Neuron (in vitro differentiated cells): ENCODE data around the gene LRRC45.
"Not testable (repeated sequence)": the region's sequence is repeated elsewhere in the genome, so short reads cannot be mapped to it uniquely, and the experiment has no call there.

Source experiments
- H2AFZ ChIP-seq: one replicate; pipeline ENCODE4 v1.6.1; 2013; ENCODE audit warnings: low read depth, mild to moderate bottlenecking, inconsistent platforms, low read length, moderate library complexity
- H3K27me3 ChIP-seq: one replicate; pipeline ENCODE4 v1.6.1; 2013; ENCODE audit warnings: low read length; ENCODE audit not compliant: insufficient read depth
- H3K36me3 ChIP-seq: one replicate; pipeline ENCODE4 v1.6.1; 2013; ENCODE audit warnings: low read length; ENCODE audit not compliant: insufficient read depth
- H3K4me1 ChIP-seq: one replicate; pipeline ENCODE4 v1.6.1; 2013; ENCODE audit warnings: low read length; ENCODE audit not compliant: insufficient read depth
- H3K4me3 ChIP-seq: 2 replicates; pipeline ENCODE4 v1.5.1; 2013; ENCODE audit warnings: mild to moderate bottlenecking, low read length, moderate library complexity
- H3K9me3 ChIP-seq: one replicate; pipeline ENCODE4 v1.6.1; 2013; ENCODE audit warnings: low read length

The LRRC45 gene

GRCh38 chr17:82022981-82023446 lies at the start of gene LRRC45:
Gene LRRC45, plus strand, starts transcription at chr17:82023305. Its CDS starts 339 bp downstream, at chr17:82023644.
- peak within 1 kb of the TSS; percentile 58 for H2AFZ ChIP-seq
- H3K4me3 ChIP-seq: peak within 1 kb of the TSS; percentile 84

GRCh38 chr17:81973432-81973831 lies 49.7 kb upstream of the LRRC45 start:
- no peak overlapping the region for H2AFZ ChIP-seq
- H3K27me3 ChIP-seq: no peaks in the 10 kb centered on the region
- peaks cover 10% of the 10 kb centered on the region for H3K4me1 ChIP-seq
- H3K9me3 ChIP-seq: peaks cover 3% of the 10 kb centered on the region
- no peaks in the 10 kb centered on the region for H3K36me3 ChIP-seq
- no peak overlapping the region for H3K4me3 ChIP-seq

More at GRCh38 chr17:82022981-82023446, at the start of gene LRRC45:
- Histone ChIP-seq H3K36me3 (peaks cover 4% of the 10 kb centered on the region), H3K27me3 (no peaks in the 10 kb centered on the region), H3K9me3 (no peaks in the 10 kb centered on the region), H3K4me1 (peaks cover 25% of the 10 kb centered on the region)

- Histone ChIP-seq H3K4me3 (peak overlapping the region; percentile 57), H3K4me1 (peaks cover 9% of the 10 kb centered on the region), H3K9me3 (peaks cover 3% of the 10 kb centered on the region), H3K36me3 (peaks cover 9% of the 10 kb centered on the region), H2AFZ (peak overlapping the region; percentile 92), H3K27me3 (no peaks in the 10 kb centered on the region)
Observed at GRCh38 chr17:81976332-81977210, 46.5 kb upstream of the LRRC45 start.

GRCh38 chr17:81977211-81977808 lies 45.8 kb upstream of the LRRC45 start, which contains the start of gene ASPSCR1:
Gene ASPSCR1, plus strand, starts transcription at chr17:81977629. Its CDS starts 18 bp downstream, at chr17:81977647.
- H3K9me3 ChIP-seq: peaks cover 3% of the 10 kb centered on the region
- H3K27me3 ChIP-seq: no peaks in the 10 kb centered on the region
- peaks cover 9% of the 10 kb centered on the region for H3K4me1 ChIP-seq
- H2AFZ ChIP-seq: peak within 1 kb of the TSS; percentile 92
- H3K36me3 ChIP-seq: peaks cover 9% of the 10 kb centered on the region
- H3K4me3 ChIP-seq: peak within 1 kb of the TSS; percentile 57

- peaks cover 15% of the 10 kb centered on the region for H3K36me3 ChIP-seq
- peak overlapping the region; percentile 57 for H3K4me3 ChIP-seq
- peaks cover 9% of the 10 kb centered on the region for H3K4me1 ChIP-seq
- H3K27me3 ChIP-seq: no peaks in the 10 kb centered on the region
- no peaks in the 10 kb centered on the region for H3K9me3 ChIP-seq
- no peak overlapping the region for H2AFZ ChIP-seq
Observed at GRCh38 chr17:81978524-81979298, 44.4 kb upstream of the LRRC45 start.

GRCh38 chr17:81980122-81980521 lies 43.0 kb upstream of the LRRC45 start:
- Histone ChIP-seq H3K27me3 (no peaks in the 10 kb centered on the region), H2AFZ (no peak overlapping the region), H3K36me3 (peaks cover 22% of the 10 kb centered on the region), H3K9me3 (no peaks in the 10 kb centered on the region), H3K4me3 (no peak overlapping the region), H3K4me1 (peaks cover 9% of the 10 kb centered on the region)

- H3K36me3 ChIP-seq: peaks cover 28% of the 10 kb centered on the region
- H3K4me1 ChIP-seq: peaks cover 9% of the 10 kb centered on the region
- H2AFZ ChIP-seq: no peak overlapping the region
- no peaks in the 10 kb centered on the region for H3K27me3 ChIP-seq
- H3K4me3 ChIP-seq: no peak overlapping the region
- H3K9me3 ChIP-seq: no peaks in the 10 kb centered on the region
Observed at GRCh38 chr17:81980707-81981343, 42.3 kb upstream of the LRRC45 start.

- H3K4me3 ChIP-seq, H3K4me1 ChIP-seq, H3K9me3 ChIP-seq, H3K27me3 ChIP-seq, H2AFZ ChIP-seq: not testable (repeated sequence)
- peaks cover 32% of the 10 kb centered on the region for H3K36me3 ChIP-seq
Observed at GRCh38 chr17:81981511-81981910, 41.6 kb upstream of the LRRC45 start.

GRCh38 chr17:81983011-81983638 lies 40.0 kb upstream of the LRRC45 start:
- no peaks in the 10 kb centered on the region for H3K27me3 ChIP-seq
- H3K4me1 ChIP-seq: peaks cover 3% of the 10 kb centered on the region
- H3K4me3 ChIP-seq: no peak overlapping the region
- no peak overlapping the region for H2AFZ ChIP-seq
- H3K9me3 ChIP-seq: no peaks in the 10 kb centered on the region
- H3K36me3 ChIP-seq: peaks cover 36% of the 10 kb centered on the region

GRCh38 chr17:81983639-81984373 lies 39.3 kb upstream of the LRRC45 start:
- no peaks in the 10 kb centered on the region for H3K4me1 ChIP-seq
- H2AFZ ChIP-seq: no peak overlapping the region
- peaks cover 36% of the 10 kb centered on the region for H3K36me3 ChIP-seq
- no peaks in the 10 kb centered on the region for H3K9me3 ChIP-seq
- no peaks in the 10 kb centered on the region for H3K27me3 ChIP-seq
- H3K4me3 ChIP-seq: no peak overlapping the region

GRCh38 chr17:81984773-81985410 lies 38.2 kb upstream of the LRRC45 start:
- Histone ChIP-seq H2AFZ (no peak overlapping the region), H3K27me3 (no peaks in the 10 kb centered on the region), H3K4me3 (no peak overlapping the region), H3K9me3 (peaks cover 2% of the 10 kb centered on the region), H3K4me1 (no peaks in the 10 kb centered on the region), H3K36me3 (peaks cover 36% of the 10 kb centered on the region)
